Heart right ventricle (tissue), 16 donors: ENCODE data around the gene CRP. TPM values are rescaled to one million over a fixed set of nuclear protein-coding genes. Genes with fewer than 3 reads are reported as not detected.
"Not testable (repeated sequence)": the region's sequence is repeated elsewhere in the genome, so short reads cannot be mapped to it uniquely, and the experiment has no call there.

ENCODE experiments used
- ATAC-seq, 8 donors: fragments of 200-7000 bp; cut with Tn5 transposase; one replicate each; pipeline ENCODE4 v1.9.1; 2020; ENCODE audit warnings: mild to moderate bottlenecking in 8 of 8, moderate library complexity in 8 of 8, moderate number of reproducible peaks in 1 of 8
- DNase-seq, 2 donors: peaks; one replicate each; pipeline ENCODE4 v3.0.0-alpha.2; 2020
- H3K27ac ChIP-seq, 10 donors: fragments of 200-600 bp; sonication (generic) in 2 of 10; one replicate each; pipeline versions ENCODE4 v1.5.0 to v1.8.0; 2020 to 2022; ENCODE audit warnings: mild to moderate bottlenecking in 3 of 10
- H3K27me3 ChIP-seq, 7 donors: fragments of 200-600 bp; one replicate each; pipeline ENCODE4 v1.8.0; 2021 to 2022; ENCODE audit warnings: mild to moderate bottlenecking in 2 of 7
- H3K36me3 ChIP-seq, 9 donors: fragments of 200-600 bp; sonication (generic) in 1 of 9; one replicate each; pipeline versions ENCODE4 v1.5.0 to v1.8.0; 2020 to 2022; ENCODE audit warnings: mild to moderate bottlenecking in 2 of 9
- H3K4me1 ChIP-seq, 9 donors: fragments of 200-600 bp; sonication (generic) in 1 of 9; one replicate each; pipeline versions ENCODE4 v1.5.0 to v1.8.0; 2020 to 2022; ENCODE audit warnings: mild to moderate bottlenecking in 4 of 9
- H3K4me3 ChIP-seq, 10 donors: fragments of 200-600 bp; sonication (generic) in 2 of 10; one replicate each; pipeline versions ENCODE4 v1.5.0 to v1.8.0; 2020 to 2022; ENCODE audit warnings: mild to moderate bottlenecking in 7 of 10, moderate library complexity in 2 of 10
- H3K9me3 ChIP-seq, 11 donors: fragments of 200-600 bp in 10 of 11; sonication (generic) in 2 of 11; one replicate each; pipeline versions ENCODE4 v1.5.0 to v1.8.0; 2013 to 2022; ENCODE audit warnings: mild to moderate bottlenecking in 2 of 11, control low read depth in 1 of 11, moderate library complexity in 1 of 11
- WGBS, 2 donors: extraction: QIAGEN DNeasy Blood & Tissue Kit; methylation state at CpG; one replicate each; pipeline ENCODE4 v1.1.7; 2013; ENCODE audit warnings: inconsistent platforms in 1 of 2; 5-methylcytosine and 5-hydroxymethylcytosine counted together
- intact Hi-C, 10 donors: fragments of 100-400 bp; cut with DNase I; formaldehyde crosslinking; loops; one replicate each; pipeline versions ENCODE4 v1.11.1 to v1.14.2; 2022
- polyA plus RNA-seq, 2 donors: library from polyadenylated mRNA; stranded (reverse); fragments of 200-250 nt; gene quantifications; one replicate each; pipeline ENCODE4 v1.2.3, GENCODE V29; 2013
- total RNA-seq, 10 donors: library from RNA; stranded (reverse); fragmentation: NEBNext Ultra II Directional in 3 of 10; extraction: Animal tissue kit (Norgen Biotek cat#: 25700) in 3 of 10; gene quantifications; one replicate each; pipeline versions ENCODE4 v1.2.1 to v1.2.4, GENCODE V29; 2021 to 2023
- TF ChIP-seq, protein P1 (sequence below), 9 donors: fragments of 200-600 bp; sonication (generic) in 2 of 9; IDR thresholded peaks; one replicate each; pipeline versions ENCODE4 v1.5.0 to v1.8.0; 2021 to 2022; ENCODE audit warnings: antibody characterized with exemption in 9 of 9, mild to moderate bottlenecking in 5 of 9, moderate library complexity in 1 of 9
- donor health status: Arrhythmogenic right ventricular cardiomyopathy.
- donor health status: ischemic (EF 13 %, LVEDD 7.1; RV severe dilation, severe dysfunction).
- donor health status: healthy with polysubstance abuse.
- donor health status: DM: no; HTN: yes; CAD: no.
- donor health status: DM: no; HTN: no; CAD: no.
- donor health status: ischemic (EF 25% LVEDD 6.9; RV normal size, moderate dysfunction).
- donor health status: ischemic (EF 25% LVEDD 5.7; RV mildly dilated, moderate dysfunction).
- donor health status: healthy.
- donor health status: DM: yes; HTN: yes; CAD: no.
- donor health status: Ischemic cardiomyopathy.
- donor health status: ischemic (EF 35%, LVEDD 5.7; RV mildly dilated, moderate dysfunction).
- donor health status: nonischemic (EF 11% LVEDD 7.7; RV severe dilation, severe dysfunction).
- donor health status: DM: yes; HTN: yes; CAD: no.
- donor health status: PGD.
- donor health status: ischemic (EF 29% LVEDD 5.4; RV normal size, mild dysfunction).
- donor health status: nonischemic (EF 23%, LVEDD 6.1; RV moderate dilation, normal function).

The CRP gene
- total and polyA plus RNA-seq, 12 donors: 0.26 to 0.61 TPM; not detected in 10

DNA sequence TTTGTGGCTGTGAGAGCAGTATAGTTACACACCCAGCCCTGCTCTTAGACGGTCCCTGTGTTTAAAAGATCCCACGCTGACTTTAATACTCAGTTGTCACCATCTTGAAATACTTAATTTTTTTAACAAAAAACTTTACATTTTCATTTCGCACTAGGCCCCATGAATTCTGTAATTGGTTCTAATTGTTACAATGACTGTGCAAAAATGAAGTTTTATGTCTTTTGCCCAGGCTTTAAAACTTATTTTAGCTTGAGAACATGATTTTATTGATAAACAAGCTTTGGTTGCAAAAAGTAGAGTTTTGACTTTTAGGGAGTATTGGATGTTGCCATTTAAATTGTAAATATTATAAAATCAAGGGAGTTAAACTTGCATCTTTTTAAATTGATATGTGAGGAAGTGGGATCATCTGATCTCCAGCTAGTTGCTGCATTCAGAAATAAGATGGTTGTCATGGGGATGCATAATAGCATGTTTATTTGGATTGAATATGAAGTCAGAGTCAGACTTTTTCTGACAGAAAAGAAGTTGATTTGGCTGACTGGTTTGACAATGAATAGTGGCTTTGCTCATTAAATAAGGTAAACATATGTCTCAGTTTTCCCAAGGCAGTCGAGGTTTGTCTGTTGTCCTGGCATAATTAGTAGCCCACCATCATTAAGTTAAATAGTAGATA lies 23.0 kb upstream of the CRP start:
- Histone ChIP-seq H3K9me3 (peaks cover 0 to 8% (median 0%) of the 10 kb centered on the region in 11 donors), H3K4me1 (no peaks in the 10 kb centered on the region), H3K36me3 (no peaks in the 10 kb centered on the region), H3K4me3 (no peak overlapping the region), H3K27me3 (no peaks in the 10 kb centered on the region), H3K27ac (no peak overlapping the region)
- intact Hi-C loops: no loop called here
- 82 to 84% methylated on average over 4 of the region's 4 CpGs for WGBS, 2 donors
- no peak for ATAC-seq
- TF ChIP-seq, protein P1, sequence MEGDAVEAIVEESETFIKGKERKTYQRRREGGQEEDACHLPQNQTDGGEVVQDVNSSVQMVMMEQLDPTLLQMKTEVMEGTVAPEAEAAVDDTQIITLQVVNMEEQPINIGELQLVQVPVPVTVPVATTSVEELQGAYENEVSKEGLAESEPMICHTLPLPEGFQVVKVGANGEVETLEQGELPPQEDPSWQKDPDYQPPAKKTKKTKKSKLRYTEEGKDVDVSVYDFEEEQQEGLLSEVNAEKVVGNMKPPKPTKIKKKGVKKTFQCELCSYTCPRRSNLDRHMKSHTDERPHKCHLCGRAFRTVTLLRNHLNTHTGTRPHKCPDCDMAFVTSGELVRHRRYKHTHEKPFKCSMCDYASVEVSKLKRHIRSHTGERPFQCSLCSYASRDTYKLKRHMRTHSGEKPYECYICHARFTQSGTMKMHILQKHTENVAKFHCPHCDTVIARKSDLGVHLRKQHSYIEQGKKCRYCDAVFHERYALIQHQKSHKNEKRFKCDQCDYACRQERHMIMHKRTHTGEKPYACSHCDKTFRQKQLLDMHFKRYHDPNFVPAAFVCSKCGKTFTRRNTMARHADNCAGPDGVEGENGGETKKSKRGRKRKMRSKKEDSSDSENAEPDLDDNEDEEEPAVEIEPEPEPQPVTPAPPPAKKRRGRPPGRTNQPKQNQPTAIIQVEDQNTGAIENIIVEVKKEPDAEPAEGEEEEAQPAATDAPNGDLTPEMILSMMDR (IDR thresholded peaks at IDR 0.05): no peak
- no peak for DNase-seq

DNA sequence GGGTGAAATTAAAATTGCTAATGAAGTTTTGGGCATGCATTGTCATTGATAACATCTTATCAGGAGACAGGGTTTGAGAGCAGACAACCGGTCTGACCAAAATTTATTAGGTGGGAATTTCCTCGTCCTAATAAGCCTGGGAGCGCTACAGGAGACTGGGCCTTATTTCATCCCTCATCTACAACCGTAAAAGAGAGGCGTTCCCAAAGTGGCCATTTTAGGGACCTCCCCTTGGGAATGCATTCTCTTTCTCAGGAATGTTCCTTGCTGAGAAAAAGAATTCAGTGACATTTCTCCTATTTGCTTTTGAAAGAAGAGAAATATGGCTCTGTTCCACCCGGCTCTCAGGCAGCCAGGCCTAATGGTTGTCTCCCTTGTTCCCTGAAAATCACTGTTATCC lies 8.8 kb upstream of the CRP start:
- ATAC-seq, H3K4me3 ChIP-seq, intact Hi-C loops, H3K4me1 ChIP-seq, DNase-seq, H3K27ac ChIP-seq, H3K36me3 ChIP-seq, H3K27me3 ChIP-seq: not testable (repeated sequence)
- WGBS, 2 donors: 90 to 91% methylated on average over 5 to 6 of the region's 6 CpGs
- peaks cover 0 to 58% (median 13%) of the 10 kb centered on the region in 11 donors for H3K9me3 ChIP-seq

DNA sequence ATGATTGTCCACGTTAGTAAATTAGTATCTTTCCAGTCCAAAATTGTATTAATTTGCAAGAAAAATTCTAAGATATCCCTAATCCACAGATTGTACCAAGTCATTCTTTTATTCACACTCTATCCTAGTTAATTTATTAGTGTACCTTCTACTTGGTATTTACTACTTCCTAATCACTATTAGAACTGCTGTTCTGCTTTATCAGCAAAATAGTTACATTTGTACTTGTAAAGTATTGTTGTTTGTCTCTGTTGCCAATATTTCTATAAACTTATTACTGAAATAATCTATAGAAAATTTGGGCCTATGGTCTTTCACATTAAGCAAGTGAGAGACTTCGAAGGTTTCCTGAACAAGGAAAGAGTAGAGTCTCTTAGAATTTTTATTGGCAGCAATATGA lies 5.6 kb upstream of the CRP start:
- intact Hi-C loops: no loop called here
- Histone ChIP-seq H3K4me3 (no peak overlapping the region), H3K36me3 (no peaks in the 10 kb centered on the region), H3K4me1 (no peaks in the 10 kb centered on the region), H3K9me3 (peaks cover 0 to 66% (median 13%) of the 10 kb centered on the region in 11 donors), H3K27ac (no peak overlapping the region), H3K27me3 (no peaks in the 10 kb centered on the region)
- 75 to 83% methylated on average over 2 of the region's 2 CpGs for WGBS, 2 donors
- ATAC-seq (no peak), DNase-seq (no peak)
- TF ChIP-seq, protein P1 (IDR thresholded peaks at IDR 0.05): no peak

DNA sequence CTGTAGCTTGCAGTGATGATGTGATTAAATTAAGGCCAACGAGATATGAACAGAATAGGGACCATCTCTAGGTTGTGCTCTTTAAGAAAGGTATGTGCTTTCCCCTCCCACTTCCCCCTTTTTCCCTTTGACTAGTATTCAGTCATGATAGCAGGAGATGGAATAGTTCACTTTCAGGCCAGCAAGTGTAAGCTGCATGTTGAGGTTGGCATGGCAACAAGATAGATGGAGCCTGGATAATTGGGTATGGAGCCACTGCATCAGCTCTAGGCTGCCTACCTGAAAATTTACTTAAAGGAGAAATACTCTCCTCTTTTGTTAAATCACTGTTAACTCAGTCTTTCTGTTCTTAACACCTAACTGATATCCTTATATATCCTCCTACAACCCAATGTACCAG lies 1.5 kb upstream of the CRP start:
- no peaks in the 10 kb centered on the region for H3K36me3 ChIP-seq
- 58 to 59% methylated on average over 1 of the region's 1 CpG for WGBS, 2 donors
- ATAC-seq: no peak
- no peak overlapping the region for H3K27ac ChIP-seq
- H3K4me1 ChIP-seq: no peaks in the 10 kb centered on the region
- intact Hi-C loops: no loop called here
- H3K4me3 ChIP-seq: no peak overlapping the region
- DNase-seq: no peak
- no peaks in the 10 kb centered on the region for H3K27me3 ChIP-seq
- TF ChIP-seq, protein P1 (IDR thresholded peaks at IDR 0.05): no peak
- peaks cover 0 to 27% (median 0%) of the 10 kb centered on the region in 11 donors for H3K9me3 ChIP-seq

DNA sequence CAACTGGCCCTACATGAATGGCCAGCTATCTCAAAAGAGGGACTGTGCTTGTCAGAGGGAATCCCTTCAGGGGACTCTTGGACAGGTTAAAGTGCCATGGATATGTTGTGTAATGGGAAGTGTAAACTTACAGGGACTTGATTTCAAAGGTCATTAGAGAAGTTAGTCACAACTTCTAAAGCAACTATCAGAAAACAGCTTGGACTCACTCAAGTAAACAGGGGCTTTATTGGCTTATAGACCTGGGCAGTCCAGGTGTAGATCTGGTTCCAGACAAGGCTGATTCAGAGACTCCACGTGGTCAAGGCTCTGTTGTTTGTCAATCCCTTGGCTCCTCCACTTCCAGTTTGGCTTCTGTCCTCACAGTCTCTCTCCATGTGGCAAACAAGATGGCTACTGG lies 2.3 kb downstream of the CRP start:
- H3K27ac ChIP-seq: no peak overlapping the region
- no peaks in the 10 kb centered on the region for H3K9me3 ChIP-seq
- no peak overlapping the region for H3K4me3 ChIP-seq
- ATAC-seq: no peak
- DNase-seq: no peak
- H3K4me1 ChIP-seq: no peaks in the 10 kb centered on the region
- intact Hi-C loops: no loop called here
- no peaks in the 10 kb centered on the region for H3K36me3 ChIP-seq
- TF ChIP-seq, protein P1 (IDR thresholded peaks at IDR 0.05): no peak
- H3K27me3 ChIP-seq: no peaks in the 10 kb centered on the region
- 50 to 63% methylated on average over 1 of the region's 1 CpG for WGBS, 2 donors
